Measurements from ENCODE around the gene TTC21A.
"Not testable (repeated sequence)": the region's sequence is repeated elsewhere in the genome, so short reads cannot be mapped to it uniquely, and the experiment has no call there.

The TTC21A gene

DNA sequence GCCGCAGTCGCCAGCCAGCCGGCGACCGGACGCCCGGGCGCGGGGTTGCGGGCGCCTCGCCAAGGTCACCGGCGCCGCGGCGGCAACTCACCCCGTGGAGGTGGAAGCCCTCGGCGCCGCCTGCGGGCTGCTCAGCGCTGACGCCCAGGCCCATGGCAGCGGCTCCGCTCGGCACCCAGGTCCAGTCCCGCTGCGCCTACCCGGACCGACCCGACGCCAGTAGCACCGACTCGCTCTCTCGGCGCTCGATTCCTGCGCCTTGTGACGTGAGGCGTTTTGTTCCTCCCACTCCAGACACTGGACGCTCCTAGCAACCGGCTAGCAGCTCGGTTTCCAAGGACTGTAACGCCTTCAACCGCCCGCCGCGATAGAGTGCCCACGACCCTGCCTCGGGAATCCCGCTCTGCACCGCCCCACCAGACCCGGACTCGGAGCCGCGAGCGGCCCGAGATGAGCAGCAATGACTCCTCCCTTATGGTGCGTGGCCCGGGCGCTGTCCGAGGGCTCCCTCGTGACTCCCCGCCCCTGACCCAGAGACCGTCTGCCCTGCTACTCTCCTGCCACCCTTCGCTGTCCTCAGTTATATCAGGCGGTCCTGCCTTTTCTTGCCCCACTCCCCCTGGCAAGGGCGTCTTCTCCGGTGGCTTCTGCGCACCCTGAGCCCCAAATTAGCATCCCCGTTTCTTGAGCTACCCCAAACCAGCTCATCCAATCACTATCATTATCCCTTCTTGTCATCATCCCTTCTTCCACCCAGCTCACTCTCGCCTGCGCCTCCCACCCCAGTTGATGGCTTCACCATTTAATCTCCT is at the start of gene TTC21A, which contains the start of gene GORASP1:
TTC21A (plus strand) TSS at position 293 of the 812 bp plus-strand sequence; CDS start at position 451, 158 bp downstream.
GORASP1 (minus strand) TSS at position 240 of the 812 bp plus-strand sequence; CDS start at position 154, 86 bp downstream.
- TF ChIP-seq ZFX (IDR thresholded peaks at IDR 0.05) = peak; percentile 67
- TF ChIP-seq CTCF (conservative IDR thresholded peaks at IDR 0.05) = peak; percentile 4; the same call in 1 of the 2 replicates
- H3K27ac ChIP-seq = peak within 1 kb of the TSS; percentile 92

- not testable (repeated sequence) for H3K27ac ChIP-seq
Measured at GRCh38 chr3:39061228-39061627, 46.3 kb upstream of the TTC21A start.

DNA sequence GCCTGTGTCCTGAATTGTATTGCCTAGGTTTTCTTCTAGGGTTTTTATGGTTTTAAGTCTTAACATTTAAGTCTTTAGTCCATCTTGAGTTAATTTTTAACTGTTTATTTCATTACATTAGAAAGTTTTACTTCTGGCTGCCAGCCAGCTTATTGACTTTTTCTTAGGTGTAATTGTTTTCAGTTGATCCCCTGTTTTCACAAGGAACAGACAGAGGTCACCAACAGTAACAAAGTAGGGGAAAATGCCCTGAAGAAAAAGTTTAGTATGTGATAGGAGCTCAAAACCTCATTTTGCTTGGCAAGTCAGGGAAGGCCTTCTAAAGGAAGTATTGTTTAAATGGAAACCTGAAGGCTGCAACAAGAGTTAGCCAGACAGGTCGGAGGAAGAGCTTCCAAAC is 45.3 kb upstream of the TTC21A start:
- TF ChIP-seq CTCF (conservative IDR thresholded peaks at IDR 0.05) (no peak), ZFX (IDR thresholded peaks at IDR 0.05) (no peak)
- H3K27ac ChIP-seq = no peak overlapping the region

- H3K27ac ChIP-seq = no peak overlapping the region
- TF ChIP-seq ZFX (IDR thresholded peaks at IDR 0.05) = no peak
- TF ChIP-seq CTCF (conservative IDR thresholded peaks at IDR 0.05) = no peak
Measured at GRCh38 chr3:39063143-39063542, 44.3 kb upstream of the TTC21A start.

GRCh38 chr3:39064646-39065045 is 42.8 kb upstream of the TTC21A start:
- TF ChIP-seq ZFX (IDR thresholded peaks at IDR 0.05) (no peak), CTCF (conservative IDR thresholded peaks at IDR 0.05) (no peak)
- H3K27ac ChIP-seq = no peak overlapping the region

DNA sequence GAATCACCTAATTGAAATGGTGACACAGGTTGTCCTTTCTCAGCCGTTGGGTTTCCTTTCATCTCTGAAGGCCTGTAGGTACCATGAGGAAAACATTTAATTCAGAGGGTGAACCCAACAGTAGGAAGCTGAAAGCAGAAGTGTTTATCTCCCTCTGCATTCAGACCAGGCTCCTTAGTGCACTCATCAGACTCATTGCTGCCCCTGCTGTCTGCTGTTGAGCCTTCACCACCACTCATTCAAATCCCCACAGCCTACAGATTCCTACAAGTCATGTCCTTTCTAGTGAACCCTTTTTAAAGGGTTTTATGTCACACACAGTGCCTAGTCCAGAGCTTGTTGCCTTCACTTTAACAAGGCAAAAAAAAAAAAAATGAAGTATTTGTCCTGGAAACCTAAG is 42.3 kb upstream of the TTC21A start:
- H3K27ac ChIP-seq = no peak overlapping the region
- peak; percentile 39 for TF ChIP-seq CTCF (conservative IDR thresholded peaks at IDR 0.05)
- TF ChIP-seq ZFX (IDR thresholded peaks at IDR 0.05) = no peak

- TF ChIP-seq ZFX (IDR thresholded peaks at IDR 0.05) (no peak), CTCF (conservative IDR thresholded peaks at IDR 0.05) (no peak)
- H3K27ac ChIP-seq = no peak overlapping the region
Measured at GRCh38 chr3:39067286-39067685, 40.2 kb upstream of the TTC21A start.

DNA sequence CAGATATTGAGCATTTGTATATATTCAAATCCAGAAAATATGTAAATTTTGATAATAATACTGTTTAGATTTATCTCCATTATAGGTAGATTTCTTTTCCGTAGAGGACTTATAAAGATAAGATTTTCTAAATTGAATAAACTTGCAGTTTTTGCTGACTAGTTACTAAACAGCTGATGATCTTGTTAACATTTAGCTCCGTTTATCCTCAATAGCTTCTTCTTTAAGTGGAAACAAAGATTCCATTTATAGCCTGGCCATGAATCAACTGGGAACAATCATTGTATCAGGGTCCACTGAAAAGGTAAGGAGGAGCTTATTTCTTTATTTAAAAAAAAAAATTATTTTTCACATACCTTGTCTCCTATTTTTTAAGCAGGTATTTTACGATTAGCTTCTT is 38.9 kb upstream of the TTC21A start:
- no peak overlapping the region for H3K27ac ChIP-seq
- no peak for TF ChIP-seq ZFX (IDR thresholded peaks at IDR 0.05)
- TF ChIP-seq CTCF (conservative IDR thresholded peaks at IDR 0.05) = no peak

All from C4-2B (cell line).